G401 (cell line): ENCODE results near the gene SLC9A6. TPM values are rescaled to one million over a fixed set of nuclear protein-coding genes. Genes with fewer than 3 reads are reported as not detected.
A peak's percentile ranks its signal among the peaks of the same experiment; 100 is the strongest.
"Not testable (repeated sequence)": the region's sequence is repeated elsewhere in the genome, so short reads cannot be mapped to it uniquely, and the experiment has no call there.

Experiments used
- DNase-seq: peaks from one replicate; pipeline ENCODE4 v3.0.0-alpha.2; 2015; ENCODE audit warnings: low spot score
- in situ Hi-C: cut with HindIII; loops from 2 replicates; pipeline ENCODE4 v1.10.0; 2016; ENCODE audit warnings: low sequenced_read_pairs, mixed read lengths
- total RNA-seq: library from RNA; depleted of rRNA; stranded (reverse); fragments of >200 nt; shearing (Covaris generic); gene quantifications from 2 replicates; pipeline ENCODE4 v1.2.3, GENCODE V29; 2014

The SLC9A6 gene
- total RNA-seq, 1 experiment from 2014 or later = 6.4 TPM

- DNase-seq = no peak
- in situ Hi-C loops = no loop called here
Observed at GRCh38 chrX:136025091-136025490, 39.9 kb downstream of the SLC9A6 start.

- peak; percentile 67 for DNase-seq
- in situ Hi-C loops = no loop called here
Observed at GRCh38 chrX:136028383-136028984, 43.2 kb downstream of the SLC9A6 start.

- DNase-seq = no peak
- in situ Hi-C loops = no loop called here
Observed at GRCh38 chrX:136029766-136030165, 44.5 kb downstream of the SLC9A6 start.

- DNase-seq = no peak
- in situ Hi-C loops = no loop called here
Observed at GRCh38 chrX:136030303-136031191, 45.3 kb downstream of the SLC9A6 start.

GRCh38 chrX:136031626-136032025 lies 46.4 kb downstream of the SLC9A6 start:
- in situ Hi-C loops = no loop called here
- DNase-seq = no peak

- in situ Hi-C loops = no loop called here
- no peak for DNase-seq
Observed at GRCh38 chrX:136032370-136032769, 47.1 kb downstream of the SLC9A6 start.

- in situ Hi-C loops = no loop called here
- no peak for DNase-seq
Observed at GRCh38 chrX:136034668-136035067, 49.4 kb downstream of the SLC9A6 start.

GRCh38 chrX:136035663-136036062 lies 50.4 kb downstream of the SLC9A6 start:
- in situ Hi-C loops = no loop called here
- DNase-seq = no peak

GRCh38 chrX:136039485-136039884 lies 54.2 kb downstream of the SLC9A6 start:
- in situ Hi-C loops = no loop called here
- no peak for DNase-seq

GRCh38 chrX:136039968-136040367 lies 54.7 kb downstream of the SLC9A6 start:
- no peak for DNase-seq
- in situ Hi-C loops = no loop called here

GRCh38 chrX:136041254-136041812 lies 56.1 kb downstream of the SLC9A6 start:
- in situ Hi-C loops = no loop called here
- DNase-seq = no peak

- in situ Hi-C loops = no loop called here
- DNase-seq = no peak
Observed at GRCh38 chrX:136045008-136045407, 59.8 kb downstream of the SLC9A6 start.

- in situ Hi-C loops = no loop called here
- no peak for DNase-seq
Observed at GRCh38 chrX:136046295-136047015, 61.2 kb downstream of the SLC9A6 start.

GRCh38 chrX:136047016-136047642 lies 61.9 kb downstream of the SLC9A6 start:
- in situ Hi-C loops = no loop called here
- DNase-seq = no peak

GRCh38 chrX:136047969-136048368 lies 62.7 kb downstream of the SLC9A6 start:
- DNase-seq = no peak
- in situ Hi-C loops = no loop called here

GRCh38 chrX:136048446-136048845 lies 63.2 kb downstream of the SLC9A6 start:
- in situ Hi-C loops = no loop called here

GRCh38 chrX:136049608-136050007 lies 64.4 kb downstream of the SLC9A6 start:
- in situ Hi-C loops = no loop called here
- DNase-seq = no peak

More at GRCh38 chrX:136048446-136048845, 63.2 kb downstream of the SLC9A6 start:
- no peak for DNase-seq

- in situ Hi-C loops, DNase-seq: not testable (repeated sequence)
Observed at GRCh38 chrX:136050875-136051274, 65.6 kb downstream of the SLC9A6 start.

- in situ Hi-C loops = no loop called here
- no peak for DNase-seq
Observed at GRCh38 chrX:136051611-136052010, 66.4 kb downstream of the SLC9A6 start.
